Measurements from ENCODE around the gene CDYL. TPM values are rescaled to one million over a fixed set of nuclear protein-coding genes. Genes with fewer than 3 reads are reported as not detected.

Gene CDYL
- total RNA-seq, 4 donors from 2014 or later = 32.1 to 61.4 (median 39.0) TPM

DNA sequence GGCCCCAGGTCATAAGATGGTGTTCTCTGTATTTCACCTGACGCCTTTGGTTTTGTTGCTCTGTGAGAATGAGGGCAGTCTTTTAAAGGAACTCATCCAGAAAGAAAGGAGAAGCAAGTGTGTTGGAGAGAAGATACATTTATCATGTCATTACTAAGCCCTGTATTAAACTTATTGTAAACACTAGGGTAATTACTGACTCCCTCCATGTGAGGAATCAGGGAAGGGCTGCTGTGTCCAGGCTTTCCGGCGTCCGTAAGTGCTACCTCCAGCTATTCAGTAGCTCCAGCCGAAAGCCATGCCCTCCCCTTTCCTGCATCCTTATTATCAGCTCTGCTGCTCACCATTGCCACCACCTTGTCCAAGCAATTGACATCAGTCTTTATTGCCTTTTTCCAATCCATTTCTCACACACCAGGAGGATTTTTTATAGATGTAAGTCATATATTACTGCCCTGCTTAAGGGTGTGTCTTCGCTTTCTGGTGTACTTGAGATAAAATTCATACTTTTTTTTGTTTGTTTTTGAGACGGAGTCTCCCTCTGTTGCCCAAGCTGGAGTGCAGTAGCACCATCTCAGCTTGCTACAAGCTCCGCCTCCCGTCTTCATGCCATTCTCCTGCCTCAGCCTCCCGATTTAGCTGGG is 133.0 kb downstream of the CDYL start:
- WGBS, 2 donors = 87 to 90% methylated on average over 10 of the region's 10 CpGs
- intact Hi-C loops (cut with DNase I; ENCODE audit: low total_unique reads) = no loop called here
- no peak for DNase-seq (ENCODE audit: low spot score in 2 of 2)
- no peak overlapping the region for H3K4me3 ChIP-seq (ENCODE audit: low read depth, poor library complexity, severe bottlenecking)
- TF ChIP-seq, protein P1, sequence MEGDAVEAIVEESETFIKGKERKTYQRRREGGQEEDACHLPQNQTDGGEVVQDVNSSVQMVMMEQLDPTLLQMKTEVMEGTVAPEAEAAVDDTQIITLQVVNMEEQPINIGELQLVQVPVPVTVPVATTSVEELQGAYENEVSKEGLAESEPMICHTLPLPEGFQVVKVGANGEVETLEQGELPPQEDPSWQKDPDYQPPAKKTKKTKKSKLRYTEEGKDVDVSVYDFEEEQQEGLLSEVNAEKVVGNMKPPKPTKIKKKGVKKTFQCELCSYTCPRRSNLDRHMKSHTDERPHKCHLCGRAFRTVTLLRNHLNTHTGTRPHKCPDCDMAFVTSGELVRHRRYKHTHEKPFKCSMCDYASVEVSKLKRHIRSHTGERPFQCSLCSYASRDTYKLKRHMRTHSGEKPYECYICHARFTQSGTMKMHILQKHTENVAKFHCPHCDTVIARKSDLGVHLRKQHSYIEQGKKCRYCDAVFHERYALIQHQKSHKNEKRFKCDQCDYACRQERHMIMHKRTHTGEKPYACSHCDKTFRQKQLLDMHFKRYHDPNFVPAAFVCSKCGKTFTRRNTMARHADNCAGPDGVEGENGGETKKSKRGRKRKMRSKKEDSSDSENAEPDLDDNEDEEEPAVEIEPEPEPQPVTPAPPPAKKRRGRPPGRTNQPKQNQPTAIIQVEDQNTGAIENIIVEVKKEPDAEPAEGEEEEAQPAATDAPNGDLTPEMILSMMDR (IDR thresholded peaks at IDR 0.05) = no peak
- no peak for TF ChIP-seq POLR2A (IDR thresholded peaks at IDR 0.05)

DNA sequence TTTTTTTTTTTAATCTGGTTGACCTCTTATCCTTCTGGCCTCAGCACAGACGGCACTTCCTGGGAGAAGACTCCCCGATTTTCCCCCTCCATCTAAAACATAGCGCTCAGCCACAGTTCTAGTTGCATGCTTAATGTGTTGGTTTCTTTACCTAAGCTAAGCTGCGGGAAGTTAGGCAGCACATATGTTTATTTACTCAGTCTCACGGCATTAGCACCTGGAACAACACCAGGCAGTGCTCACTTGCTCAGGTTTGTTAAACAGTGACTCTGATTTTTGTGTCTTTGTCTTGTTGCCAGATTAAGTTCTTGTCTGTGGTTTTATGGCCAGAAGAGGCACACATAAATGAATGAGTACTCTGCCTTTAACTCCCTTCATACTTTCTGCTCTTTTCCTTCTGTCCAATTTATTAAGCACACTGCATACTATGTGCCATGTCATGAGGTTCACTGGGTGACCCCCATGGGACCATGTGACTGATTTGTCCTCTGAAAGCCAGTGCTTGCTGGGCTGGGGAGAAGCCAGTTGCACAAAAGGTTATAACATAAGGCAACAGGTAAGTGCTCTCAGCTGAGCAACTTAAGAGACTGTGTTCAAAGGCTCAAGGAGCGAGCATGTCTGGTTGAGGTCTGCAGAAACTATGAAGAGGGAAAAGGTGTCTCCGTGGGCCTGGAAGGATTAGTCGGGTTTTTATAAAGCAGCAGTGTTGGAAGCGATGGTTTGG is 134.0 kb downstream of the CDYL start:
- intact Hi-C loops (cut with DNase I; ENCODE audit: low total_unique reads) = no loop called here
- H3K4me3 ChIP-seq (ENCODE audit: low read depth, poor library complexity, severe bottlenecking) = no peak overlapping the region
- DNase-seq (ENCODE audit: low spot score in 2 of 2) = no peak
- WGBS, 2 donors = 85 to 88% methylated on average over 9 of the region's 9 CpGs
- no peak for TF ChIP-seq POLR2A (IDR thresholded peaks at IDR 0.05)

DNA sequence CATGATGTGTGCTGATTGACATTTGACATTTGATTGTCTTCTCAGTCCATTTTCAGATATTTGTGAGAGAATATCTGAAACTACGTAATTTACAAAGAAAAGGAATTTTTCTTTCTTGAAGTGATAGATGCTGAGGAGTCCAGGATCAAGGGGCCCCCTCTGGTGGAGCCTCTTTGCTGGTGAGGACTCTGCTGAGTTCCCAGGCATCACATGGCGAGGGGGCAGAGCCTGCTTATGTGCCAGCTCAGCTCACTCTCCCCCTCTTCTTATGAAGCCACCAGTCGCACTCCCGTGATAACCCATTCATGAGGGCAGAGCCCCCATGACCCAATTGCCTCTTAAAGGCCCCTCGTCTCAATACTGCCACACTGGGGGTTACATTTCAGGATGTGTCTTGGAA is 136.4 kb downstream of the CDYL start:
- H3K4me3 ChIP-seq (ENCODE audit: low read depth, poor library complexity, severe bottlenecking) = no peak overlapping the region
- TF ChIP-seq, protein P1 (IDR thresholded peaks at IDR 0.05) = no peak
- TF ChIP-seq POLR2A (IDR thresholded peaks at IDR 0.05) = no peak
- intact Hi-C loops (cut with DNase I; ENCODE audit: low total_unique reads) = no loop called here
- DNase-seq (ENCODE audit: low spot score in 2 of 2) = no peak
- WGBS, 2 donors = 97 to 98% methylated on average over 5 of the region's 5 CpGs

- no peak overlapping the region for H3K4me3 ChIP-seq (ENCODE audit: low read depth, poor library complexity, severe bottlenecking)
- no peak for DNase-seq (ENCODE audit: low spot score in 2 of 2)
- intact Hi-C loops (cut with DNase I; ENCODE audit: low total_unique reads) = no loop called here
- TF ChIP-seq, protein P1 (IDR thresholded peaks at IDR 0.05) = no peak
- no peak for TF ChIP-seq POLR2A (IDR thresholded peaks at IDR 0.05)
- WGBS, 2 donors = 69 to 71% methylated on average over 10 of the region's 10 CpGs
Measured at GRCh38 chr6:4913705-4914419, 137.7 kb downstream of the CDYL start.

DNA sequence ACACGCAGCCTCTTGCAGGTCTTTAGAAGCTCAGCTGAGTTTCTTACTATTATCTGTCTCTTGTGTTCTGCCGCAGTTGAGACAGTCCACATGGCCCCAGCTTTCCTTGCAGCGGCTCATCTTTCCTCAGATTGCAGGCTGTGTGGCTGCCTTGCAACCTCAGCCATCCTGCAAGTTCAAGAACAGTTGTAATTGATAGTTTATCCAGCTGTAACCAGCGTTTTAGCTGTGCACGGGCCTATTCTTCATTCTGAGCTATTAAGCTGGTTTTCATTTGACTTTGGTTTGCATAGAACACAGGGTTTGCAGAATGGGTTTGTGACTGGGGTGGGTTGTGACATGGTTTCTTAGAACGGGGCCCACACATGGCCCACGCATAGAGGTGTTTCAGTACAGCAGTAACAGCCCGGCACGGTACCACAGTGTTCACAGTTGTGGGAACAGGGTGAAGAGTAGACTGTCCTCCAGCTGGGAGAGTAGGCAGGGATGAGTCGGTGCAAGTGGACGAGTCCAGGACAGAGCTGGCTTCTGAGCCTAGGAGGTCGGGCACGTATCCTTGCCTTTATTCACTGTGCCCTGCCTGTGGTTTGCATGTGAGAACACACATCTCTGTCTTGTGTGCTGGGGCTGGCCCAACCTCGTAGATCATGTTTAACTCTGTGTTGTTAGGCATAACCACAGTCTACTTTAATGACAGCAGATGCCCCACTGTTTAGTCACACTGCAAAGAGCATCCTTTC is 138.4 kb downstream of the CDYL start:
- 58 to 66% methylated on average over 14 of the region's 14 CpGs for WGBS, 2 donors
- no peak overlapping the region for H3K4me3 ChIP-seq (ENCODE audit: low read depth, poor library complexity, severe bottlenecking)
- intact Hi-C loops (cut with DNase I; ENCODE audit: low total_unique reads) = no loop called here
- no peak for TF ChIP-seq POLR2A (IDR thresholded peaks at IDR 0.05)
- TF ChIP-seq, protein P1 (IDR thresholded peaks at IDR 0.05) = no peak
- no peak for DNase-seq (ENCODE audit: low spot score in 2 of 2)

All from lower leg skin (tissue), 4 donors.